Frontal cortex (tissue), 1 donor: ENCODE results near the gene NKX1-1. TPM values are rescaled to one million over a fixed set of nuclear protein-coding genes. Genes with fewer than 3 reads are reported as not detected.

Experiments
- total RNA-seq: library from RNA; depleted of rRNA; stranded (reverse); fragments of >200 nt; gene quantifications from one replicate; pipeline ENCODE4 v1.2.3, GENCODE V29; 2014

The NKX1-1 gene
- total RNA-seq, 1 donor from 2014 or later, result not detected

Other genes with a start within 250 kb of the NKX1-1 start
- 6.1 TPM for gene SPON2, start 233.9 kb downstream of the NKX1-1 start, total RNA-seq
- 224 TPM for gene CTBP1, start 157.3 kb downstream of the NKX1-1 start, total RNA-seq
- gene MAEA, start 116.6 kb downstream of the NKX1-1 start, total RNA-seq, result 31.4 TPM
- gene UVSSA, start 59.2 kb downstream of the NKX1-1 start, total RNA-seq, result 5.3 TPM